Raji (cell line): ENCODE measurements around the gene FBXL22.

Experiments
- POLR2A ChIP-seq: IDR thresholded peaks from 2 replicates; pipeline ENCODE4 v1.6.1; 2011; ENCODE audit warnings: low read depth, low read length, control low read depth; ENCODE audit not compliant: insufficient read depth

Gene FBXL22

GRCh38 chr15:63630036-63630751, 33.0 kb downstream of the FBXL22 start:
- no peak for TF ChIP-seq POLR2A

GRCh38 chr15:63633312-63633711, 36.1 kb downstream of the FBXL22 start:
- TF ChIP-seq POLR2A: no peak

- no peak for TF ChIP-seq POLR2A
These were observed 37.0 kb downstream of the FBXL22 start for GRCh38 chr15:63634154-63634553.

GRCh38 chr15:63636518-63637061, 39.4 kb downstream of the FBXL22 start:
- TF ChIP-seq POLR2A: no peak

- TF ChIP-seq POLR2A: no peak
These were observed 41.7 kb downstream of the FBXL22 start for GRCh38 chr15:63638839-63639238.

GRCh38 chr15:63640146-63640545, 43.0 kb downstream of the FBXL22 start:
- no peak for TF ChIP-seq POLR2A
